ENCODE measurements around the gene APBA2.
"Not testable (repeated sequence)": the region's sequence is repeated elsewhere in the genome, so short reads cannot be mapped to it uniquely, and the experiment has no call there.

The APBA2 gene

DNA sequence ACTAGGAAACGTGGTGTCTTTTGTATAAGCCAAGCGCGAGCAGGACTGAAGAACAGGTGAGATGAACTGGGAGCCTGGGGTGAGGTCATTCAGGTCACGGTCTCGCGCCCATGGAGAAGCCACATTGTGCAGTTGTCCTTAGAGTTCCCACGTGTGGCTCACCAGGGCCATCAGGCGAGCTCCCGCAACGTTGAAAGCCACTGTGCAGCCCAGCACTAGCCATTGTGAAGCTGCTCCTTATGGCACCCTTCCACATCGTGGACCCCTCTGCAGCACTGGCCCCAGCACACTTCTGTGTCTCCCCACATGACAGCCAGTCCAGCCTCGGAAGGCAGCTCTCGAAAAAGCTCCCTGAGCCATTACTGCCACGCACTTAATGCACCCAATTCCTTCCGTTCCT lies 7.6 kb upstream of the APBA2 start:
- DNase-seq (ENCODE audit: low read depth): no peak

DNA sequence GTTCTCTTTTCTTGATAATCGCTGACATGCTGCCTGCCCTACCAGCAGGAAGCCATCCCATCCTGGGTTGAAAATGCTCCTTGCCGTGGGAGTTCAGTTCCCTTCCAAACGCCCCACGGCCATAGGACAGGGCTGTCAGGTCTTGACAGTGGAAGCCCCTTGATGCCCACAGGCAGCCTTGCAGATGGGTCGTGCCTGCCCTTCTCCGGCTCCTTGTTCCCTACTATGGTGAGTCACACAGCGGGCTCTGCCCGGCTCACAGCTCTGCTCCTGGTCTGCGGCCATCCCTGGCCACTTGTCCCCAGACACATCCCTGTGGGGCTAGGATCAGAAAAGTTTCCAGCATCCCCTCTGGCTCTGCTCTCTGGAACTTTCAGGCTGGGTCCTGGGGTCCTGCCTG lies 6.2 kb upstream of the APBA2 start:
- DNase-seq (ENCODE audit: low read depth): no peak

DNA sequence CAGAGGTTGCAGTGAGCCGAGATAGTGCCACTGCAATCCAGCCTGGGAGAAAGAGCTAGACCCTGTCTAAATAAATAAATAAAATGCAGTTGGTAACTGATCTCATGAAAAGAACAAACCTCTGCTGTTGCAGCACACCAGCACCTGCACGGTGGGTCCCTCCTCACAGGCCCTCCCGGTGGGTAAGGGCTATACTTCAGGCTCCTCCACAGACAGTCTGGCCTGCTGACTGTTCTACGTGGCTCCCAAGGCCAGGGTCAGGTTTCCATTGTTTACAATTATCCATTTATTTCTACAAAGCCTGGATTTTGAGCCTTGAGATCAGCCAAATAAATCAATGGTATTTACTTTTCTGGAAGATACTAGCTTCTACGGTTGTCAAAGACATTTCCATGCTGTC lies 5.1 kb upstream of the APBA2 start:
- DNase-seq (ENCODE audit: low read depth): no peak

DNA sequence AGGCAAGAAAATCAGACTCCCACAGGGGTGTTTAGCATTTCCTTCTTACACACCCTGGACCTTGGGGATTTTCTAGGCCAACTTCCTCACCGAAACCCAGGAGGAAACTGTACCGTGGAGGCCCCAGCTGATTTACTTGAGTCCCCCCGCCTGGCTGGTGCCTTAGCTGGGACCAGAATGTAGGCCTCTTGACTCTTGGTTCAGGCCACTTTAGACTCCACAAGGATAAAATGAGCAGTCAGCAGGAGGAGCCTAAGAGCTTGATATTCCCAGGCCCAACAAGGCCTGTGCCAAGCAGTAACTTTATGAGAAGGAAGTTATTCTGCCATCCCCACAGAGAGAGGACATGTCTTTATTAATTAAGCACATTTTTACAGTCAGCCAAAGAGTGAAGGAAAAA lies 4.6 kb upstream of the APBA2 start:
- peak; percentile 17 for DNase-seq (ENCODE audit: low read depth)

DNA sequence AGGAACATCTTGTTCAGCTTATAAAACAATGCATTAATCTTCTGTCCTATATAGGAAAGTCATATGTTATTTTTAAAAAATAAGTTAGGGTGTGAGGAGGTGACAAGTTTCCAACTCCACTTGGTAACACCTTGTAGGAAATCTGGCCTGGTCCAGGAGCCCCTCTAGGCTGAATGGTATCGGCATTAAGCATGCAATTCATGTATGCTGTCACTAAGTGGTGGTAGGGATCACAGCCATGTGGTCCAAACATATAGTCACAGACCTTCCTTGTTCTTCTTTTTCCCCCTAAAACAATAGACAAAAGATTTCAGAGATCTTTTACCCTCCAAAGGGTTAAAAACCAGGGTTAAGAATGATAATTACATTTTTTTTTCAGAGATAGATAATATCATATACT lies 4.2 kb upstream of the APBA2 start:
- peak; percentile 10 for DNase-seq (ENCODE audit: low read depth)

DNA sequence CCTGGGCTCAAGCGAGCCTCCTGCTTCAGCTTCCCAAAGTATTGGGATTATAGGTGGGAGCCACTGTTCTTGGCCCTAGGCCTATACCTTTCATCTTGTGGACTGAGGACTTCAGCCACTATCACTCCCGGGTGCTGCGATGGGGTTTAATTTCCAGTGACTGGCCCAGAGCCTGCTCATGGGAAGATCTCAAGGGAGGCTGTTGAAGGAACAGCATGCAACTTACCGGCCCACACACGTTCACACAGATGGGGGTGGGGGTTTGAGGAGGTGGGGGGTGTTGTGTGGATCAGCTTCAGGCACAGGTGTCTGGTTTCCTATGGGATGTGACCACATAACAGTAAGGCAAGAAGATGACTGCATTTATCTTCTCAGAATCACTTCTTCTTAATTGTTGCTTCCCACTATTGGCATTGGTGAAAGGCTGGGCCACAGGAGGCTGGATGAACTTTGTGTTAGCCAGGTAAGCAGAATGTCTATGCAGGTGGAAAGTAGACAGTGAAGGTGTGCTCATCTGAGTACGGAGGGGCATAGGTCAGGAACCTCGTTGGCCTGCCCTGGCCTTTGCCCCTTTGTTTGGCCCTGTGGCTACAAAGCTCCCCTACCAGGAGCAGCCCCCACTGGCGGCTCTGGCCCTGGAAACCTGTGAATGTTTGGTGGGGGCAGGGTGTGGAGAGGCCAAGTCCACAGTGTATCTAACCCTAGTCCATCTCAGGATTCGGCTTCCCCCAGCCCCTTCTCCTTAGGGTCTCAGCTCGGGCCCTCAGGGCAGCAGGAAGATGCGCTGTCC lies 1.4 kb upstream of the APBA2 start:
- no peak for DNase-seq (ENCODE audit: low read depth)

DNA sequence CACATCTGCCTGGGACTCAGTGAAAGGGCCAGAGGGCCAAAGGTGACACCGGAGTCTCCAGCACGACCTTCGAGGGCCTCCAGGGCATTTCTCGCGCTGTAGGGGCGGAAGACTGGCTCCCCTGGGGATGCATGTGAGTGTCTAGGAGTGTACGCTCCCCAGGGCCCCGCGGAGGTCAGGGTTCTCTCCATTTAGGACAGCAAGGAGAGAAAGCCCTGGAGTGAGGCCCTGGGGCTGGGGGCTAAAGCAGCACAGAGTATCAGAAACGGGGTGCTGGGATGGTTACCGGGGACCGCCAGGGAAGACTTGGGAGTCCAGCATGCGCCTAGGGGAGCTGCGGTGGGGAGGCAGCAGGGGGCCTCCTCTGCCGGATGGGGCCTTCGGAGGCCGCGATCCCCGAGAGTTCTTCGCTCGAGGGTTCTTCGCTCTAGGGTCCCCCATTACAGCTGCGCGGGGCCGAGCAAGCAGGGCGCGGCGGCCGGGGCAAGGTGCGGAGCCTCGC lies 595 bp upstream of the APBA2 start:
- peak; percentile 10 for DNase-seq (ENCODE audit: low read depth)

DNA sequence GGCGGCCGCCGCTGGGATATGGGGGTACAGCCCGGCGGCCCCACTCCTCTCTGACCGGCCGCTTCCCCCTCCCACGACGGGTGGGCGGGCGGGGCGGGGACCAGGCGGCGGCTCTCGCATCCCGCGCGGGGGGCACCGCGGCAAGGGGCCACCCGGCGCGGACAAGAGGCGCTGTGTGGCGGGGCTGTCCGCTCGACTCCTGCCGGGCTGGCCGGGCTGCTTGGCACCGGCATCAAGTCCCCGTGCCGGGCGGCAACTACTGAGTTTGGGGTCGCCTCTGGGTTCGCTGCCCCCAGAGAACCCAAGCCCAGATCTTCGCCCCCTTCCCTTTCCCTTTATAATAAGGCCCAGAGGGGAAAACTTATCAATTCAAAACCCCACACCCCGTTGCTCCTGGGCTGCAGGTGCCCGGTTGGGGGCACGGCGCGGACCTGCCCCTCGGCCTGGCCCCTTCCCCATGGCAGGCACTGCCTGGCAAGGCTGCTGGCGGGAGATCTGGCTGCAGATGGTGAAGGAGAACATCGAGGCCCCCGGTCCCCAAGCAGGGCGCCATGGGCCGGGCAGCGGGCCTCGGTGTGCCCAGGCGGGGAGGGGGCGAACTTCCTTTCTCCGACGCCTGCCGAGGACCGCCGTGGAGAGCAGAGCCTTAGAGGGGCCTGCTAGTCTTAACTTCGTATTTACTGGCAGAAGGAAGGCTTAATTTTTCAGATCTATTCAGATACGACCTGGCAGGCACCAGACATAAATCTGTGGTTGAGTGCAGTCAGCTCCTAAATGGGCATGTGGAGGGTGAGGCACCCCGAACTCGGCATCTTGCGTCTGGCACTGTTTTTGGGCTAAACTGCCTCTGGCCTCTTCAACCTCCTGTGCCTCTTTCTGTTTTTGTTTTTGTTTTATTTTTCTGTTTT lies 911 bp downstream of the APBA2 start:
- peak; percentile 26 for DNase-seq (ENCODE audit: low read depth)

DNA sequence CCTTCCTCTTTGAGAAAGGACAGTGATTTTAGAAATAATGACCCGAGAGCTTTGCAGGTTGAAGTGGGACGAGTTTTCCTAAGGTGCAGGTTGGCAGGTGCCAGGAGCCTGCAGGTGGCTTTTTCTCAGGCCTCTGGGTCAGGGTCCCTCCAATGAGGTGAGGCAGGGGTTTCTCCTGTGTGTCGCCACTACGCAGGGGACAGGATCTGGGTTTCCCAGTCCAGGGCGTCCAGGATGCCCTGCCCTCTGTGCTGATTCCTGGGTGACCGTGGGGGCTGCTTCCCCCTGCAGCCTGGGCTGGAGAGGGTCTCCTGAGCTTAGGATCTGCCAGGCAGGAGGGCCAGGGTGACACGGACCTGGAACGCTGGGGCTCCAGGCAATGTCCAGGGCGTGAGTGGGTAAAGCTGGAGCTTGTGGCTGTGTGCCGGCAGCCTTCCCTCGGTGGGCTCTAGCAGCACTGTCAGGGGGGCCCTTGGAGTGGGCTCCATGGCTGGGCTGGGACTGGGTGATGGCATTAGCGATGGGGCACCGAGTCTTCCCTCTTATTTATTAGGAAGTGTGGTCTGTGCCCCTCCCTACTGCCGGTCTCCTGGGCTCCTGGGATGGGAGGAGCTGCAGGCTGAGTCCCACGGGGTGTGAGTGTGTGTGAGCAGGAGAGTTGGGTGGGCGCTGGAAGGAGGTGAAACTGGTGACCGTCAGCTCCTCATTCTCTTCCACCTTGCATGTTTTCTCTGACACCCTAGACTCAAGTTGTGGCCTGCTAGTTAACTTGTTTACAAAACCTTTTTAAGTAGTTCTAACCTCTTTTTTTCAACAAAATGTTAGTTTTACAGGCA lies 1.8 kb downstream of the APBA2 start:
- DNase-seq (ENCODE audit: low read depth): no peak

DNA sequence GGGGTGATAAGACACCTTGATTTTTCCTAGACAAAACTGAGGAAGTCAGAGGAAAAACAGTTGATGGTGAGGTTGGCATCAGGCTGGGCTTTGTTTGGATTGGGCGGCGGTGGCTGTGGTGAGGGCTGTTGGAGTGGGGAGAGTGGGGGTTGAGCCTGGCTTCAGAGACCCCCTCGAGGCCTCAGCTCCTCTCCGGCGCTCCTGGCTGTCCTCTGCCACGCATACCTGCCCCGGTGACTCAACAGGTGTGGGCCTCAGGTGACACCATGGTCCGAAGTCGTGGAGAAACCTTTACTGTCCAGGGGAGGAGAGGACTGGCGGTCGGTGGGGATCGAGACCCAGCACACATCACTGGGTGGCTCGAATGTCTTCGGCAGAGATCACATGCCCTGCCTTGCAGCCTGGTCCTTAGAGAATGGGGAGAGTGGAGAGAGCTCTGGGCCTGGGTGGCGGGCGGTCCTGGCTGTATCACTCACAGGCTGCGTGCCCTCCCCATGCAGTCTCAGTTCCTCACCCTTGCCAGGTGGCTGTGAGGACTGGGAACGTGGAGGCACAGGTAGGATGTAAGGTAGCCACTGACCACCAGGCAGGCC lies 2.6 kb downstream of the APBA2 start:
- DNase-seq (ENCODE audit: low read depth): no peak

DNA sequence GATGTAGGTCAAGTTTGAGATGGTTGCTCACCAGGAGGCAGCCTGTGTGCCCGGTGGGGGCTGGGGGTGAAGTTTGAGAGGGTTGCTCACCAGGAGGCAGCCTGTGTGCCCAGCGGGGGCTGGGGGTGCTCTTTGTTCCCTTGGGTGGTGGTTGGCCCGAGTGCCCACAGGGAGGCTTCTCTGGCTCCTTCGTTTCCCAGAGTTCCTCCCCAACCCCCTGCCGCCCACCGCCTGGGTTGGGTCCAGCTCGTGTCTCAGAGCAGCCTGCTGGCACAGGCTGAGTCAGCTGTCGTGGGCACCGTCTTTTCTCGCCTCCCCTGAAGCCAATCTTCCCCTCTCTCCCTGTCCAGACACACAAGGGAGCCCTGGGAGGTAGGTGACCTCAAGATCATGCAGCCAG lies 3.1 kb downstream of the APBA2 start:
- DNase-seq (ENCODE audit: low read depth): no peak

DNA sequence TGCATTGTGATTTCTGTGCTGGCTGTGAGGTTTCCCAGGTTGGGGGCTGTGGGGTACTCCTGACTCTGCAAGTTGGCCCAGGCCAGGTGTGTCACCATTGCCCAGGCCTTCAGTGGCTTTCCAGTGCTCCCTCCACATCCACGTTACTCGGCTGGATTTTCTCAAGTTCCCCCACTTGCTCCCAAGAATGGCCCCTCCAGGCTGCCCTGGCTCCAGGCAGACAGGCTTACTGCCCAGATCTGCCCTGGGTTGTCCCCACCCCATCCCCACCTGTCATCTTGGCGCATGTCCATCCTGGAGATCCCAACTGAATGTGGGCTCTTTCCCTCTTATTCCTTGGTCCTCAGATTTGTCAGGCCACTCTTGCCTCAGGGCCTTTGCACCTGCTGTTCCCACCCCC lies 3.6 kb downstream of the APBA2 start:
- DNase-seq (ENCODE audit: low read depth): no peak

DNA sequence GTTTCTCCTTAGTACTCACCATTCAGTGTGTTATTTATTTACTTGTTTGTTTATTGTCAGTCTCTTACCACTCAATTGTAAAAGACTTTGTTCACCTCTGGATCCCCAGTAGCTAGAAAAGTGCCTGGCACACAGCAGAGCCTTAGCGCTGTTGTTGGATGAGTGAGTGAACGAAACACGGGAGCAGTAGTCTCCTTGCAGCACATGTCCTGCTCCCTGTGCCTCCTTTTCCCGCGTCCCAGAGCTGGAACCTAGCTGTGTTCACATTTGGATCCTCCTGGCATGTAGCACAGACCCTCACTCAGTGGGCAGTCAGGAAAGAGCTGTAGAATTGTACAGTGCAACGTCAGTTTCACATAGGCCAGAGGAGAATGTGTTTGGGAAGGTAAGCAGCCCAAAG lies 4.1 kb downstream of the APBA2 start:
- DNase-seq (ENCODE audit: low read depth): not testable (repeated sequence)

DNA sequence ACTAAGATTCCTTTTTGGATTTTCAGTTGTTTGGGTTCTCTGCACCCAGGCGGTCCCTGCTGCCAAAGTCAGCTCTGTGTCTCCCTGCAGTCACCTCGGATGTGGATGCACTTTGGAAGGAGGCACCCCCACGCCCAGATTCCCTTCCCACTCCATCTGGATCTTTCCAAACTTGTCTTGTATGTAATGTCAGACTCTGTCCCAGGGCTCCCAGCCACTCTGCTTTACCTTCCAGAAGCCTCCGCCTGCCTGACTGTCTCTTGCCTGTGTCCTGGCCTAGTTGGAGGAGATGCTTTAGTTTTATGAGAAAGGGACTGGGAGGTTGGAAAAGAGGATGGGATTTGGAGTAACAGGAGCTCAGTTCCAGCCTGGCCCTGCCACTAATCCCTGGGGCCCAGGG lies 4.5 kb downstream of the APBA2 start:
- DNase-seq (ENCODE audit: low read depth): not testable (repeated sequence)

DNA sequence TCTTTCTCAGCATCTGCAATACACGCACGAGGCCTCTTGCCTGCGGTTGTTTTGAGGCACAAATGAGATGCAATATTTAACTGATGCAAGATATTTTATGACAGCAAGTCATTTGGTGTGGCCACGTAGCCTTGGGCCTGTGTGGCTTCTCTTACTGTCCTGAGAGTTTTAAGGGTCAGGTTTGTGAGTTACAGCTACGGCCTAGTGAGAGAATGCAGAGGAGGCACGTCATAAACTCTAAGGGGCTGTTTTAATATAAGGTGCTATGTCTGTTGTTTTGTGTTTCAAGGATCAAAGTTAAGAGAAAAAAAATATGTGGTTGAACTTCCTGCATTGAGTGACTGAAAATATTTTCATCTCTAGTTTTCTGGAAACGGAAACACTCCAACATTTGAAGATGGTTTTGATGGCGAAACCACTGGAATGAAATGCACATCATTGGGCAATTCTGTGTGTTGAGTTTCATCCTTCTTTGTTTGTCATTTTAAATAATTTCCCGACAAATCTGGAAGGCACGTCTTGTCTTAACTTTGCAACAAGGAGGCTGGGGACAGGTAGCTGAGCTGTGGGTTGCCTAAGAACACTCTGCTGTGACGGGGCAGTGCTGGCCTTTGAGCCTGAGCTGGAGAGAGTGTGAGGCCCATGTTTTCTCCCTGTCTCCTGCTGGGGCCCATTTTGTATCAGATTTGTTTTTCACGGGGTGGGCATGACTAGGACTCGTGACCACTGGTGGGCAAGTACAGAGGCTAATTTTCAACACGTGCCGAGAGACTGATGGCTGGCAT lies 5.1 kb downstream of the APBA2 start:
- DNase-seq (ENCODE audit: low read depth): no peak

DNA sequence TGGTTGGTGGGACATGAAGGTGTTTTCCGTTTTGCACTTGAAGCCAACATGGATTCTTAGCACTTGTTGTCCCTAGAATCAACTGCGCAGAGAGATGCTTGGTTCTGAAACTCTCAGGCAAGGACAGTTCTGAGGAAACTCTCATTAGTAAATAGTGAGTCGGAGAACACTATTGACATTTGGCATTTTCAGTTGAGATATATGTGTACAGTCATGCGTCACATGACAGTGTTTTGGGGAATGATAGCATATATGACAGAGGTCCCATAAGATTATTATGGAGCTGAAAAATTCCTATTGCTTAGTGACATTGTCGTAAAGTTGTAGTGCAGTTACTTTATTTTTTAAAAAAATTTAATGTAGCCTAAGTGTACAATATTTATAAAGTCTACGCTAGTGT lies 5.8 kb downstream of the APBA2 start:
- DNase-seq (ENCODE audit: low read depth): peak; percentile 36

DNA sequence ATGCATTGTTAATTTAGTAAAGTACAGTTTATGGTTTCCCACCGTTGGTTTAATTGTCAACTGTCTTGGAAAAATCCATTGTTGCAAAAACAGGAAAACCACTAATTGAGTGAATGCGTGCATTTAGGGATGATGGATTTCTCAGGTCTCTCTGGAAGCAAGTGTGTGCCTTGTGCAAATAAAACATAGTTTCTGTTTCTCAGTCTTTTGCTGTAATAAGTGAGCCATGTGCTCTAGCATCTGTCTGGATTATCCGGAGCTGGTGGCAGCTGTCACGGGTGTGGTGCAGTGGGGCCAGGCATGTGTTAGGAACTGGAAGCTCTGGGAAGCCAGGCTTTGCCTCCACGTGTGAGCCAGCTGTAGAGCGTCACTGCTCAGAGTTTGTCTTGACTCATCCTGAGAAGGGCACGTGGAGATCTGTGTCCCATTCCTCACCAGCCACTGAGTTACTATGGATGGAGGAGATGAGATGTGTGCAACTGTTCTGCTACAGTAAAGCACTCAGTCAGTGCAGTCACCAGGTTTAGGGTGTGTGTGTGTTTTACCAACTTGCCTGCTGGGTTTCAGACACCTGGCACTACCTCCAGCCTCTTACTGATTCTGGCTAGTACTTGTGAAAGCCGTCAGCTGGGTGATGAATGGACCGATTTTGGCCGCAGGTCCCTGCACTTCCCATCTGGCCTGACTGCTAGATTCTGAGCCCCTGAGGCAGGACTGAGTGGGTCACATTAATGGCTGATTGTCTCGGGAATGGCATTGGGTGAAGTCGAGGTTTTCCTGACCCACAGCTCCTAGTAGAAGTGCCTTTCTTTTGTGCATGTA lies 7.2 kb downstream of the APBA2 start:
- peak; percentile 52 for DNase-seq (ENCODE audit: low read depth)

DNA sequence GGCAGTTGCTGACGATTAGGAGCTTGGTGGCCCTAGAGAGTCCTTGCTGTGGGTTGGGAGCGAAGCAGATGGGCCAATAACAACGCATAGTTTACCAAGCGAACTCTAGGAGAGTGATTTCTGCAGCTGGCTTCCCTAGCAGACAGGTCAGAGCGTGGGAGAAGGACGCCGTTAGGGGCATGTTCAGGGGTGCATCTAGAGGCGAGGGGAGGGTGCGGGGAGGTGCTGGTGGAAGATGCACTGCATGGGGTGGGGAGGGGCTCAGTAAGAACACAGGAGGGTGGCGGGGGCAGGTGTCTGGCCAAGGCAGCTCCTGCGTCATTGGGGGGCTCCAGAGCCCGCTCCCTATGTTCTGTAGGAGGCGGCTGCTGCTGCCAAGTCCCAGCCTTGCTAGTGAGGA lies 8.9 kb downstream of the APBA2 start:
- DNase-seq (ENCODE audit: low read depth): no peak

DNA sequence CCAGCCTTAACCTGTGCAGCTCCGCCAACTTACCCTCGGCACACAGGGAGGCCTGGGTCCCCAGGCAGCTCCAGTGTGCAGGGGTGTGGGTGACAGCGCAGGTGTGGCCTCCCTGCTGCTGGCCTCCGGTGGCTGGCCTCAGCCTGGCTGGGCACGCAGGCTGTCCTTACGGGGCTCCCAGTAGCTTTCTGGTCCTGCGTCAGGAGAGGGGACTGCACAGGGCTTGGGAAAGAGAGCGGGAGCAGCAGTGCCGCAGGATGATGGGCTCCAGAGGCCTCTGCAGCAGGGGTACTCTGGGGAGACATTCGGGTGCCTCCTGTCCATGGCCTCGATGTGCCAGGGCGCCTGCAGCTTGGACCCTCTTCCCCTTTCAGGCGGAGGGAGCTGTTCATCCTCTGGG lies 9.4 kb downstream of the APBA2 start:
- no peak for DNase-seq (ENCODE audit: low read depth)

DNA sequence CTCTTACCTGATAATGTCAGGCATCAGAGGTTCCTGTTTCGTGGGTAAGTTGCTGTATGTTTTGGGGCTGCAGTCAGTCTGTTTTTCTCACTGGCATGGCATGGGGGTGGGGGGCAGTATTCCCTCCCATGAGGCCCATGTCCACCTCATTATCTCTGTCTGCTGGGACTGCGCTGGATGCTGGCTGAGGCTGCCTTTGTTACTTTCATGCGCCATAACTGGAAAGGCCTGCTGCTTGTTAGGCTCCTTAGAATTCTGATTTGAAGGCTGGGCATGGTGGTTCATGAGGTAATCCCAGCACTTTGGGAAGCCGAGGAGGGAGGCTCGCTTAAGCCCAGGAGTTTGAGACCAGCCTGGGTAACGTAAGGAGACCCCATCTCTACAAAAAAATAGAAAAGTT lies 9.8 kb downstream of the APBA2 start:
- no peak for DNase-seq (ENCODE audit: low read depth)

All from ELR (cell line).